PC-9 (cell line): ENCODE results near the gene CHKA.

Experiments
- EZH2 ChIP-seq: fragments of 200-600 bp; sonication (generic); IDR thresholded peaks from 2 replicates; pipeline ENCODE4 v1.8.0; 2017; ENCODE audit warnings: antibody characterized with exemption, low read depth
- TF ChIP-seq, protein P1 (sequence below): fragments of 200-600 bp; sonication (generic); conservative IDR thresholded peaks from 2 replicates; pipeline ENCODE4 v1.6.1; 2017; ENCODE audit warnings: mixed run types, antibody characterized with exemption, mild to moderate bottlenecking, moderate library complexity

DNA sequence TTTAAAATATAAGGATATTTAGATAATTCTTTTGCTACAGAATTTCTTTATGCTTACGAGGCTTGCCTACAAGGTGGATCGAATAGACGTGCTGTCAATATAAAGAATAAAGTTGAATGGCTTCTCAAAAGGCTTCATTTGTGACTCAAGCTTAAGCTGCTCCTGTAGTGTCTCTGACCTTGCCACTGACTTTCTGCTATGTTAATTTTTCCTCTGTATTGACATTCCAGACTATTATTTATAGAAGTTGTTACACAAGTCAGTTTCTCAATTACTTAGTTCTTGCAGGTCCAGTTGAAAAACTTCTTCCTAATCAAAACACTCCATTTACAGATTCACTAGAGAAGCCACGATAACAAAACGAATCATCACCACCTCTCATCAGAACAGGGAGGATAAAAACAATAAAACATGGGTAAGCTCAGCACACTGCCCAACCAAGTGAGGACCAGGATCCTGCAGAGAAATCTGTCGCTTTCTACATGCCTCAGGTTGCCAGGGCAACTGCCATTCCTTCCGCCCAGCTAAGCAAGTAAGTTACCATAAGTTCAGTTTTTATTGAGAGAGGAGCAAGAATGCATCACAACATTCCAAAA, 39.0 kb upstream of the CHKA start:
- TF ChIP-seq, protein P1, sequence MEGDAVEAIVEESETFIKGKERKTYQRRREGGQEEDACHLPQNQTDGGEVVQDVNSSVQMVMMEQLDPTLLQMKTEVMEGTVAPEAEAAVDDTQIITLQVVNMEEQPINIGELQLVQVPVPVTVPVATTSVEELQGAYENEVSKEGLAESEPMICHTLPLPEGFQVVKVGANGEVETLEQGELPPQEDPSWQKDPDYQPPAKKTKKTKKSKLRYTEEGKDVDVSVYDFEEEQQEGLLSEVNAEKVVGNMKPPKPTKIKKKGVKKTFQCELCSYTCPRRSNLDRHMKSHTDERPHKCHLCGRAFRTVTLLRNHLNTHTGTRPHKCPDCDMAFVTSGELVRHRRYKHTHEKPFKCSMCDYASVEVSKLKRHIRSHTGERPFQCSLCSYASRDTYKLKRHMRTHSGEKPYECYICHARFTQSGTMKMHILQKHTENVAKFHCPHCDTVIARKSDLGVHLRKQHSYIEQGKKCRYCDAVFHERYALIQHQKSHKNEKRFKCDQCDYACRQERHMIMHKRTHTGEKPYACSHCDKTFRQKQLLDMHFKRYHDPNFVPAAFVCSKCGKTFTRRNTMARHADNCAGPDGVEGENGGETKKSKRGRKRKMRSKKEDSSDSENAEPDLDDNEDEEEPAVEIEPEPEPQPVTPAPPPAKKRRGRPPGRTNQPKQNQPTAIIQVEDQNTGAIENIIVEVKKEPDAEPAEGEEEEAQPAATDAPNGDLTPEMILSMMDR, result no peak
- TF ChIP-seq EZH2, result no peak
